IMR-90 (cell line): ENCODE results near the gene AURKA. TPM values are rescaled to one million over a fixed set of nuclear protein-coding genes. Genes with fewer than 3 reads are reported as not detected.

Experiments
- ATAC-seq: fragments of 200-7000 bp; cut with Tn5 transposase; 2 replicates; pipeline ENCODE4 v1.9.1; 2020; ENCODE audit warnings: low read depth, mild to moderate bottlenecking, moderate library complexity
- BruUV-seq: library from RNA; stranded (reverse); fragments of 400-500 nt; replicated peaks from 2 replicates; lab custom pipeline; 2021; lab: Mats Ljungman, UMichigan
- CTCF ChIA-PET: fragments of 300-600 bp; formaldehyde crosslinking; extraction: SDS; loops from one replicate; lab custom pipeline; 2021; ENCODE audit warnings: antibody characterized with exemption; lab: Yijun Ruan, JAX
- POLR2A ChIA-PET: fragments of 300-600 bp; sonication (Branson Sonifier 250); formaldehyde crosslinking; loops from one replicate; lab custom pipeline; 2022; ENCODE audit warnings: antibody characterized with exemption; ENCODE audit not compliant: unreplicated experiment; lab: Charles Lee
- DNase-seq: peaks from one replicate; pipeline ENCODE4 v3.0.0; 2013
- H2AFZ ChIP-seq: replicated peaks from 2 replicates; pipeline ENCODE3; 2013; ENCODE audit warnings: low read length, mild to moderate bottlenecking; ENCODE audit not compliant: poor library complexity
- H2AK5ac ChIP-seq: 2 replicates; pipeline ENCODE4 v1.6.1; 2013; ENCODE audit warnings: low read depth, low read length, inconsistent platforms
- H2AK9ac ChIP-seq: replicated peaks from 2 replicates; pipeline ENCODE3; 2013; ENCODE audit warnings: mild to moderate bottlenecking, low read depth, low read length, moderate library complexity; ENCODE audit not compliant: poor library complexity
- H2BK120ac ChIP-seq: 2 replicates; pipeline ENCODE4 v1.6.1; 2013; ENCODE audit warnings: low read depth, low read length, inconsistent platforms
- H2BK15ac ChIP-seq: 3 replicates; pipeline ENCODE4 v1.6.1; 2013; ENCODE audit warnings: low read depth, low read length, inconsistent platforms
- H2BK20ac ChIP-seq: 2 replicates; pipeline ENCODE4 v1.6.1; 2013; ENCODE audit warnings: low read depth, mild to moderate bottlenecking, inconsistent platforms, low read length, moderate library complexity
- H2BK5ac ChIP-seq: 2 replicates; pipeline ENCODE4 v1.6.1; 2013; ENCODE audit warnings: mild to moderate bottlenecking, low read depth, low read length, inconsistent platforms; ENCODE audit not compliant: poor library complexity, severe bottlenecking
- H3K14ac ChIP-seq: replicated peaks from 2 replicates; pipeline ENCODE4 v1.6.1; 2013; ENCODE audit warnings: low read depth, low read length, inconsistent platforms
- H3K18ac ChIP-seq: 2 replicates; pipeline ENCODE4 v1.6.1; 2013; ENCODE audit warnings: low read depth, low read length, control low read depth
- H3K23ac ChIP-seq: 2 replicates; pipeline ENCODE4 v1.6.1; 2013; ENCODE audit warnings: low read depth, low read length, inconsistent platforms
- H3K27ac ChIP-seq: 2 replicates; pipeline ENCODE4 v1.5.1; 2013; ENCODE audit warnings: mild to moderate bottlenecking, control low read depth, low read length; ENCODE audit not compliant: insufficient read depth
- H3K27me3 ChIP-seq: 2 replicates; pipeline ENCODE4 v1.6.1; 2013; ENCODE audit warnings: low read length; ENCODE audit not compliant: control insufficient read depth, insufficient read depth
- H3K36me3 ChIP-seq: 2 replicates; pipeline ENCODE4 v1.6.1; 2013; ENCODE audit warnings: low read length, mixed read lengths; ENCODE audit not compliant: control insufficient read depth, insufficient read depth
- H3K4ac ChIP-seq: 2 replicates; pipeline ENCODE4 v1.6.1; 2013; ENCODE audit warnings: low read depth, low read length, inconsistent platforms
- H3K4me1 ChIP-seq: 2 replicates; pipeline ENCODE4 v1.6.1; 2013; ENCODE audit warnings: low read length, mixed read lengths; ENCODE audit not compliant: control insufficient read depth, insufficient read depth
- H3K4me2 ChIP-seq: 2 replicates; pipeline ENCODE4 v1.6.1; 2013; ENCODE audit warnings: low read depth, mild to moderate bottlenecking, control low read depth, low read length, moderate library complexity
- H3K4me3 ChIP-seq: 2 replicates; pipeline ENCODE4 v1.5.1; 2013; ENCODE audit warnings: low read depth, mild to moderate bottlenecking, control low read depth, low read length, moderate library complexity; ENCODE audit not compliant: insufficient read depth
- H3K56ac ChIP-seq: 2 replicates; pipeline ENCODE4 v1.6.1; 2013; ENCODE audit warnings: low read length, inconsistent platforms; ENCODE audit not compliant: insufficient read depth; ENCODE audit errors: extremely low read depth
- H3K79me1 ChIP-seq, 2 experiments: 2 replicates each; pipeline ENCODE4 v1.6.1; 2013; ENCODE audit warnings: low read length in 2 of 2, inconsistent platforms in 1 of 2, low read depth in 1 of 2
- H3K9ac ChIP-seq: 2 replicates; pipeline ENCODE4 v1.6.1; 2013; ENCODE audit warnings: low read depth, low read length, control low read depth
- H3K9me1 ChIP-seq: 2 replicates; pipeline ENCODE4 v1.6.1; 2013; ENCODE audit warnings: low read length, inconsistent platforms; ENCODE audit not compliant: insufficient read depth
- H3K9me3 ChIP-seq: 2 replicates; pipeline ENCODE4 v1.6.1; 2013; ENCODE audit warnings: low read length; ENCODE audit not compliant: control insufficient read depth, insufficient read depth
- H4K20me1 ChIP-seq: 2 replicates; pipeline ENCODE4 v1.6.1; 2013; ENCODE audit warnings: low read length, inconsistent platforms; ENCODE audit not compliant: insufficient read depth
- H4K5ac ChIP-seq: 2 replicates; pipeline ENCODE4 v1.6.1; 2013; ENCODE audit warnings: mild to moderate bottlenecking, low read depth, low read length, control low read depth
- H4K8ac ChIP-seq, 2 experiments: 2 replicates each; pipeline ENCODE4 v1.6.1; 2013; ENCODE audit warnings: low read depth in 2 of 2, low read length in 2 of 2, control low read depth in 1 of 2, inconsistent platforms in 1 of 2
- H4K91ac ChIP-seq: 2 replicates; pipeline ENCODE4 v1.6.1; 2013; ENCODE audit warnings: low read depth, low read length, inconsistent platforms; ENCODE audit not compliant: insufficient read depth
- BHLHE40 ChIP-seq: fragments of 150-350 bp; IDR thresholded peaks from 2 replicates; pipeline ENCODE4 v1.6.1; 2016; ENCODE audit warnings: mild to moderate bottlenecking, low read depth, low read length
- CEBPB ChIP-seq: IDR thresholded peaks from 2 replicates; pipeline ENCODE4 v1.6.1; 2012; ENCODE audit warnings: low read depth, low read length, improper control_type of control experiment
- FOS ChIP-seq: fragments of 150-350 bp; IDR thresholded peaks from 2 replicates; pipeline ENCODE4 v1.6.1; 2016; ENCODE audit warnings: low read depth, low read length
- MAFK ChIP-seq: IDR thresholded peaks from 2 replicates; pipeline ENCODE4 v1.6.1; 2012; ENCODE audit warnings: low read depth, low read length, improper control_type of control experiment
- MAZ ChIP-seq: IDR thresholded peaks from 2 replicates; pipeline ENCODE4 v1.6.1; 2012; ENCODE audit warnings: low read depth, mild to moderate bottlenecking, low read length, improper control_type of control experiment, moderate library complexity, borderline replicate concordance
- MXI1 ChIP-seq: IDR thresholded peaks from 2 replicates; pipeline ENCODE4 v1.6.1; 2012; ENCODE audit warnings: low read depth, mild to moderate bottlenecking, low read length, moderate library complexity, borderline replicate concordance
- NFE2L2 ChIP-seq: fragments of 150-350 bp; IDR thresholded peaks from 2 replicates; pipeline ENCODE4 v1.6.1; 2016; ENCODE audit warnings: low read depth, mild to moderate bottlenecking, low read length
- POLR2A ChIP-seq: IDR thresholded peaks from 2 replicates; pipeline ENCODE4 v1.6.1; 2012; ENCODE audit warnings: mild to moderate bottlenecking, low read depth, low read length
- RAD21 ChIP-seq: IDR thresholded peaks from 2 replicates; pipeline ENCODE4 v1.6.1; 2012; ENCODE audit warnings: low read length, improper control_type of control experiment
- RCOR1 ChIP-seq: IDR thresholded peaks from 2 replicates; pipeline ENCODE4 v1.6.1; 2012; ENCODE audit warnings: mild to moderate bottlenecking, low read length, improper control_type of control experiment; ENCODE audit not compliant: insufficient replicate concordance
- SMC3 ChIP-seq: fragments of 150-350 bp; IDR thresholded peaks from 2 replicates; pipeline ENCODE4 v1.6.1; 2016; ENCODE audit warnings: low read depth, mild to moderate bottlenecking, antibody characterized with exemption, low read length, moderate library complexity
- USF2 ChIP-seq: fragments of 150-350 bp; IDR thresholded peaks from 2 replicates; pipeline ENCODE4 v1.6.1; 2017; ENCODE audit warnings: mild to moderate bottlenecking, antibody characterized with exemption, low read length, low read depth
- WGBS, 2 experiments: methylation state at CpG; one replicate each; pipeline versions ENCODE4 v1.1.5 to v1.1.7; 2013; ENCODE audit warnings: missing lambda C conversion rate in 2 of 2; ENCODE audit not compliant: insufficient read length in 1 of 2; ENCODE audit errors: extremely low coverage in 2 of 2; 5-methylcytosine and 5-hydroxymethylcytosine counted together
- dilution Hi-C: fragments of 300-500 bp; cut with HindIII; formaldehyde crosslinking; loops from one replicate; pipeline ENCODE4 v1.14.3; 2018; ENCODE audit warnings: low sequenced_read_pairs; ENCODE audit not compliant: unreplicated experiment
- in situ Hi-C: fragments of 300-500 bp; cut with MboI; formaldehyde crosslinking; loops from 3 replicates; pipeline ENCODE4 v1.14.3; 2019; ENCODE audit warnings: low sequenced_read_pairs, inconsistent platforms, mixed read lengths
- intact Hi-C: fragments of 100-400 bp; cut with micrococcal nuclease; formaldehyde crosslinking; loops from 2 replicates; pipeline ENCODE4 v1.10.0; 2022
- polyA plus RNA-seq, 3 experiments: library from polyadenylated mRNA; depleted of rRNA; stranded (reverse); fragments of >200 nt; gene quantifications; 2 replicates each; pipeline ENCODE4 v1.2.3, GENCODE V29; 2012; ENCODE audit warnings: low replicate concordance in 1 of 3
- total RNA-seq: library from RNA; depleted of rRNA; stranded (reverse); fragments of >200 nt; gene quantifications from 2 replicates; pipeline ENCODE4 v1.2.3, GENCODE V29; 2012
- TF ChIP-seq, protein P1 (sequence below): fragments of 150-350 bp; IDR thresholded peaks from 2 replicates; pipeline ENCODE4 v1.6.1; 2016; ENCODE audit warnings: low read depth, mild to moderate bottlenecking, low read length, moderate library complexity, borderline replicate concordance
- TF ChIP-seq, protein P2 (sequence below): conservative IDR thresholded peaks from 2 replicates; pipeline ENCODE4 v1.5.1; 2012; ENCODE audit warnings: mild to moderate bottlenecking, low read depth, low read length, improper control_type of control experiment

The AURKA gene
- total and polyA plus RNA-seq, 2 of the 4 experiments (the other 2 are of a cell fraction), result 68.0 to 83.3 TPM

GRCh38 chr20:56411759-56412472 is 19.9 kb upstream of the AURKA start, which contains the start of gene CASS4:
TSS of gene CASS4 (plus strand) at chr20:56412260. CDS start at chr20:56412459, 199 bp downstream.
- H3K4me3 ChIP-seq, result peak within 1 kb of the TSS; percentile 47
- peak within 1 kb of the TSS; percentile 96 for H3K56ac ChIP-seq
- H2AK9ac ChIP-seq, result peak within 1 kb of the TSS; percentile 63
- H2AFZ ChIP-seq, result peak within 1 kb of the TSS; percentile 71
- intact Hi-C loops (no loop called here), in situ Hi-C loops (no loop called here), dilution Hi-C loops (no loop called here)
- H4K5ac ChIP-seq, result peak within 1 kb of the TSS; percentile 99
- H3K27me3 ChIP-seq, result no peaks in the 10 kb centered on the region
- H3K36me3 ChIP-seq, result peaks cover 11% of the 10 kb centered on the region
- H3K23ac ChIP-seq, result peak within 1 kb of the TSS; percentile 94
- BruUV-seq, result TSS peak; percentile 72
- ChIA-PET CTCF (interaction anchor here (1.5 kb wide), 1 partner anchor 11 kb away, joined by 3 read pairs; no protein-coding TSS in a partner anchor), POLR2A (interaction anchor here (0.8 to 1.4 kb wide), 6 partner anchors 10 to 57 kb away, joined by 3 to 10 read pairs (median 4); partner anchors contain the start of gene RTF2)
- peak within 1 kb of the TSS; percentile 100 for H3K27ac ChIP-seq
- H3K4me2 ChIP-seq, result peak within 1 kb of the TSS; percentile 88
- H4K91ac ChIP-seq, result peak within 1 kb of the TSS; percentile 98
- no peaks in the 10 kb centered on the region for H3K9me3 ChIP-seq
- no peaks in the 10 kb centered on the region for H4K20me1 ChIP-seq
- H3K79me1 ChIP-seq, result peaks cover 26 to 47% of the 10 kb centered on the region in 2 experiments
- H3K14ac ChIP-seq, result peak within 1 kb of the TSS; percentile 95
- WGBS, 2 experiments, result 8% methylated on average over 2 of the region's 10 CpGs; no CpG with 5 or more reads in 1 of the 2 experiments
- peak within 1 kb of the TSS; percentile 91 for H3K9ac ChIP-seq
- peaks cover 20% of the 10 kb centered on the region for H3K4me1 ChIP-seq
- H2BK20ac ChIP-seq, result peak within 1 kb of the TSS; percentile 96
- H2BK15ac ChIP-seq, result peak within 1 kb of the TSS; percentile 79
- peak within 1 kb of the TSS; percentile 96 for H2BK5ac ChIP-seq
- ATAC-seq (peak; percentile 47), DNase-seq (peak; percentile 89)
- H3K9me1 ChIP-seq, result peaks cover 13% of the 10 kb centered on the region
- peak within 1 kb of the TSS; percentile 97 for H3K4ac ChIP-seq
- H2BK120ac ChIP-seq, result peak within 1 kb of the TSS; percentile 97
- peak within 1 kb of the TSS; percentile 89 to 93 for H4K8ac ChIP-seq
- H3K18ac ChIP-seq, result peak within 1 kb of the TSS; percentile 96
- peak within 1 kb of the TSS; percentile 92 for H2AK5ac ChIP-seq
- TF ChIP-seq MAZ (no peak), FOS (0 out of 2 replicates have a peak, but pooled peaks have one; percentile 17), SMC3 (no peak), NFE2L2 (peak; percentile 35; the same call in 1 of the 2 replicates), RCOR1 (no peak), RAD21 (no peak), BHLHE40 (peak; percentile 42), POLR2A (peak; percentile 64; the same call in 1 of the 2 replicates), MXI1 (peak; percentile 59; the same call in 1 of the 2 replicates), CEBPB (peak; percentile 99), USF2 (no peak), MAFK (peak; percentile 21; the same call in 1 of the 2 replicates)
- TF ChIP-seq, protein P1, sequence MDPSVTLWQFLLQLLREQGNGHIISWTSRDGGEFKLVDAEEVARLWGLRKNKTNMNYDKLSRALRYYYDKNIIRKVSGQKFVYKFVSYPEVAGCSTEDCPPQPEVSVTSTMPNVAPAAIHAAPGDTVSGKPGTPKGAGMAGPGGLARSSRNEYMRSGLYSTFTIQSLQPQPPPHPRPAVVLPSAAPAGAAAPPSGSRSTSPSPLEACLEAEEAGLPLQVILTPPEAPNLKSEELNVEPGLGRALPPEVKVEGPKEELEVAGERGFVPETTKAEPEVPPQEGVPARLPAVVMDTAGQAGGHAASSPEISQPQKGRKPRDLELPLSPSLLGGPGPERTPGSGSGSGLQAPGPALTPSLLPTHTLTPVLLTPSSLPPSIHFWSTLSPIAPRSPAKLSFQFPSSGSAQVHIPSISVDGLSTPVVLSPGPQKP, result no peak
- TF ChIP-seq, protein P2, sequence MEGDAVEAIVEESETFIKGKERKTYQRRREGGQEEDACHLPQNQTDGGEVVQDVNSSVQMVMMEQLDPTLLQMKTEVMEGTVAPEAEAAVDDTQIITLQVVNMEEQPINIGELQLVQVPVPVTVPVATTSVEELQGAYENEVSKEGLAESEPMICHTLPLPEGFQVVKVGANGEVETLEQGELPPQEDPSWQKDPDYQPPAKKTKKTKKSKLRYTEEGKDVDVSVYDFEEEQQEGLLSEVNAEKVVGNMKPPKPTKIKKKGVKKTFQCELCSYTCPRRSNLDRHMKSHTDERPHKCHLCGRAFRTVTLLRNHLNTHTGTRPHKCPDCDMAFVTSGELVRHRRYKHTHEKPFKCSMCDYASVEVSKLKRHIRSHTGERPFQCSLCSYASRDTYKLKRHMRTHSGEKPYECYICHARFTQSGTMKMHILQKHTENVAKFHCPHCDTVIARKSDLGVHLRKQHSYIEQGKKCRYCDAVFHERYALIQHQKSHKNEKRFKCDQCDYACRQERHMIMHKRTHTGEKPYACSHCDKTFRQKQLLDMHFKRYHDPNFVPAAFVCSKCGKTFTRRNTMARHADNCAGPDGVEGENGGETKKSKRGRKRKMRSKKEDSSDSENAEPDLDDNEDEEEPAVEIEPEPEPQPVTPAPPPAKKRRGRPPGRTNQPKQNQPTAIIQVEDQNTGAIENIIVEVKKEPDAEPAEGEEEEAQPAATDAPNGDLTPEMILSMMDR, result no peak
